Hepatocyte (in vitro differentiated cells): ENCODE data around the gene RBM47.

Source experiments
- CTCF ChIP-seq: fragments of 200-600 bp; sonication (generic); IDR thresholded peaks from 2 replicates; pipeline ENCODE4 v1.5.1; 2016; ENCODE audit warnings: antibody characterized with exemption, mild to moderate bottlenecking; ENCODE audit not compliant: poor library complexity
- EZH2phosphoT487 ChIP-seq: fragments of 200-600 bp; sonication (generic); IDR thresholded peaks from one replicate; pipeline ENCODE4 v1.6.1; 2018; ENCODE audit warnings: antibody characterized with exemption, mild to moderate bottlenecking, low read depth, moderate library complexity; ENCODE audit not compliant: unreplicated experiment, severe bottlenecking

GRCh38 chr4:40645586-40645985, 15.9 kb upstream of the RBM47 start:
- TF ChIP-seq CTCF = no peak
- no peak for TF ChIP-seq EZH2phosphoT487
